ENCODE results near the gene SLC39A3.

GRCh38 chr19:2724148-2724557 lies 15.7 kb downstream of the SLC39A3 start:
- TF ChIP-seq YY1 (IDR thresholded peaks at IDR 0.05; ENCODE audit: insufficient read depth, insufficient read length) (no peak), SUZ12 (IDR thresholded peaks at IDR 0.05; ENCODE audit: extremely low read depth, insufficient read depth, insufficient read length) (no peak), ZNF274 (IDR thresholded peaks at IDR 0.05; ENCODE audit: low read depth, low read length) (no peak)

All from NT2/D1 (cell line).